Kidney epithelial cell (primary cell): ENCODE results near the gene C1GALT1. TPM values are rescaled to one million over a fixed set of nuclear protein-coding genes. Genes with fewer than 3 reads are reported as not detected.

Source experiments
- DNase-seq: peaks from one replicate; pipeline ENCODE4 v3.0.0-alpha.2; 2010; ENCODE audit warnings: low read depth
- H3K27me3 ChIP-seq: 2 replicates; pipeline ENCODE4 v1.6.0; 2011; ENCODE audit warnings: low read length; ENCODE audit not compliant: control insufficient read depth, insufficient read depth
- H3K36me3 ChIP-seq: 2 replicates; pipeline ENCODE4 v1.5.1; 2011; ENCODE audit warnings: low read length; ENCODE audit not compliant: control insufficient read depth, insufficient read depth
- H3K4me3 ChIP-seq: 2 replicates; pipeline ENCODE4 v1.5.1; 2011; ENCODE audit warnings: low read depth, mild to moderate bottlenecking, control low read depth, low read length
- total RNA-seq: library from RNA; depleted of rRNA; stranded (reverse); fragments of >200 nt; gene quantifications from 2 replicates; pipeline ENCODE4 v1.2.3, GENCODE V29; 2015
- TF ChIP-seq, protein P1 (sequence below): IDR thresholded peaks from 2 replicates; pipeline ENCODE4 v1.5.1; 2011; ENCODE audit warnings: mild to moderate bottlenecking, moderate library complexity, low read length, control low read depth, inconsistent platforms; ENCODE audit not compliant: insufficient read depth, poor library complexity, severe bottlenecking

The C1GALT1 gene
- total RNA-seq, 1 donor from 2014 or later: 102 TPM

DNA sequence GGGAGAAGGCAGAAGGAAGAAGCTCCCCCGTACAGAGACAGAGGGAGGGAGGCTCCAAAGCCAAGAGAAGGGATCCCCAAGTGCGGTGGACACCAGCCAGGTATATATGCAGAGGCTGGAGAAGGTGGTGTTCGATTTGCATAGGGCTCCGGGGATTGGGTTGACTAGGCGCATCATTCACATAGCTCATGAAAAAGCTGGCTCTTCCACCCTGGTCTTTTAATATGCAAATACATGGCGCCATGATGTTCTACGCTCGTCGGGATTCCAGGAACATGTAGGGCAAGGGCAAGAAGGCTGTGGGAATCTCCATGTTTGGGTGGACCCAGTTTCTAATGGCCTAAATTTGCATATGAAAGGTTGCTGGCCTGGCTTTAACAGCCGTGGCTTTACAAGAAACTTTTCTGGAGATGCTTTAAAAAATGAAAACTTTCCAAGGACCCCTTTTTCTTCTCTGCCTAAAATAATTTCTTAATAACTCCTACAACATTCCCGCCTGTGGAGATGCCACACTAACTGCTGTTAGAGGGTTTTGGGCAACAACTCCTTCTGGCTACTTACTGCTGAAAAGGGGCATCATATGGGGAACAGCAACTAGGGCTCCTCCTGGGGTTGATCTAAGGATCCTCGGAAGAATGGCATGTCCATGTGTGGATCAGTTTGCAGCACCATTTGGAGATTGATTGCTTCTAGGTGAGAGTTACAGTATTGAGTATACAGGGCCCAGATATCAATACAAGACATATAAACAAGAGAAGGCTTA lies 28.3 kb downstream of the C1GALT1 start:
- H3K4me3 ChIP-seq: no peak overlapping the region
- TF ChIP-seq, protein P1, sequence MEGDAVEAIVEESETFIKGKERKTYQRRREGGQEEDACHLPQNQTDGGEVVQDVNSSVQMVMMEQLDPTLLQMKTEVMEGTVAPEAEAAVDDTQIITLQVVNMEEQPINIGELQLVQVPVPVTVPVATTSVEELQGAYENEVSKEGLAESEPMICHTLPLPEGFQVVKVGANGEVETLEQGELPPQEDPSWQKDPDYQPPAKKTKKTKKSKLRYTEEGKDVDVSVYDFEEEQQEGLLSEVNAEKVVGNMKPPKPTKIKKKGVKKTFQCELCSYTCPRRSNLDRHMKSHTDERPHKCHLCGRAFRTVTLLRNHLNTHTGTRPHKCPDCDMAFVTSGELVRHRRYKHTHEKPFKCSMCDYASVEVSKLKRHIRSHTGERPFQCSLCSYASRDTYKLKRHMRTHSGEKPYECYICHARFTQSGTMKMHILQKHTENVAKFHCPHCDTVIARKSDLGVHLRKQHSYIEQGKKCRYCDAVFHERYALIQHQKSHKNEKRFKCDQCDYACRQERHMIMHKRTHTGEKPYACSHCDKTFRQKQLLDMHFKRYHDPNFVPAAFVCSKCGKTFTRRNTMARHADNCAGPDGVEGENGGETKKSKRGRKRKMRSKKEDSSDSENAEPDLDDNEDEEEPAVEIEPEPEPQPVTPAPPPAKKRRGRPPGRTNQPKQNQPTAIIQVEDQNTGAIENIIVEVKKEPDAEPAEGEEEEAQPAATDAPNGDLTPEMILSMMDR: no peak
- no peaks in the 10 kb centered on the region for H3K36me3 ChIP-seq
- no peak for DNase-seq
- no peaks in the 10 kb centered on the region for H3K27me3 ChIP-seq

DNA sequence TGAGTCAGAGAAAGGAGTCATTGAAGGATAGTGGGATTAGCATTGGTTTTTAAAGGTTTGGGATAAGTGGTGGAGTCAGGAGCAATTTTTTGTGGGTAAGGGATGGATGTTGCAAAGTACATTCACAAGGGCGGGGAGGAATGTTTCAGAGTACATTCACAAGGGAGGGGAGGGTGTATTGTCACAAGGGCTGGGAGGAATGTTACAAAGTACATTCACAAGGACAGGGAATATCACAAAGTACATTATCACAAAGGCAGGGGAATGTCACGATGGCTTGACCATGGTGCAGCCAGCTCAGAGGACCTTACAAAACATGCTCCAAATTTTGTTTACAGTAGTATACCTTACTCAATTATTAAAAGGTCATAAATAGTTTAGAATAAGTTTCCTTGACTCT lies 30.3 kb downstream of the C1GALT1 start:
- H3K36me3 ChIP-seq: no peaks in the 10 kb centered on the region
- H3K27me3 ChIP-seq: no peaks in the 10 kb centered on the region
- TF ChIP-seq, protein P1: no peak
- no peak for DNase-seq
- no peak overlapping the region for H3K4me3 ChIP-seq

DNA sequence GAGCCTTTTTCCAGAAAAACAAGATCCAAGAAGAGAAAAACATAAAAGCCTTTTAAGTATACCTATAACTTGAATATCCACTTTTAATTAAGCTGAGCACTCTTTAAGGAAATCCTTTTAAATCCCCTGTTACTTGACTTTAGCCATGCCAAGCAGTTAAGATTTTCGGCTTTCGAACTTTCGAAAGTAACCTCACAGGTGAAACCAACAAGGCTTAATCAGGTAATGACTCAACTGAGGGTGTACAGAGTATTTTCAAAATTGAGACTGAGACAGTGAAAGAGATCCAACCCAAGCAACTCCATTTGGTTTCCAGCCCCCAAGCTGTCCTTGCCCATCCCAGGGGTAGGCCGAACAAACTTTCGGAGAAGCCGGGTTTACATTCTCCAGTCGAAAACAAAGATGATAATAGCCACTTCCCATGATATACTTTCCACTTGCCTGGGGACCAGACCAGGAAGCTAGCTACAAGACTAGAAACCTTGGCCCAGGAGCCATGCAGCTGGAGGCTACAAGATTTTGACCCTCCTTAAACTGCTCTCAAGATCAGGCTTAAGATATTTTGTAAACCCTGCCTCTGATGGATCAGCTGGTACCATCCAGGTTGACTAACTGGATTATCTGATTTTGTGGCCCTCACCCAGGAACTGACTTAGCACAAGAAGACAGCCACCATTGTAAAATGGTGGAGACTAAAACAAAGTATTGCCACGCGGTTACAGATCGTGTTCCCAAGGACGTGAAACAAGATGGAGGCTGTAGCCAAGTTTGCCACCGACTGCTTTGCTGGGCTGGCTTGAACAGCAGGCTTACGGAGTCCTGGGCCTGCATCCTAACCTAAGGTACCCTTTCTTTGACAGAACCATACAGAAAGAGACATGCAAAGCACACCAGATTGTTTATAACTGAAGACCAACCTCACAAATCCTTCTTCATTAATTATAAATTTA lies 32.3 kb downstream of the C1GALT1 start:
- no peaks in the 10 kb centered on the region for H3K27me3 ChIP-seq
- no peak overlapping the region for H3K4me3 ChIP-seq
- H3K36me3 ChIP-seq: no peaks in the 10 kb centered on the region
- no peak for DNase-seq
- TF ChIP-seq, protein P1: no peak

DNA sequence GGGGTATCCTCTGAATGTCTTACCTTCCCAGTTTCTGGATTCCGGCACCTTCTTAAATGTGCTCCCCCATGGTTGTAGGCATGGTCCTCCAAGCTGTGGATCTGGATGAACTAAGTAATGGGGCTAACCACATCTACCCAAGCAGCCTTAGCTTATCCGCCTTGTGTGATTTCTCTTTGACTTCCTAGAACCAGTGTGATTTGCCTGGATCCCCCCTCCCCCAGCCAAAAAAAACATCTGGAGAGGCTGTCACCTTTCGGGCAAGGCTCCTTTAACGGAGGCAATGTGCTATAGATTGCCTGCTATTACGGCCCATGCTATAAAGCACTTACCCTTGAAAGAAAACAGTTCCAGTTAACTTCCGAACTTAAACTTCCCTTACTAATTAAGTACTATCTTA lies 33.9 kb downstream of the C1GALT1 start:
- H3K4me3 ChIP-seq: no peak overlapping the region
- H3K36me3 ChIP-seq: no peaks in the 10 kb centered on the region
- TF ChIP-seq, protein P1: no peak
- H3K27me3 ChIP-seq: no peaks in the 10 kb centered on the region
- no peak for DNase-seq

DNA sequence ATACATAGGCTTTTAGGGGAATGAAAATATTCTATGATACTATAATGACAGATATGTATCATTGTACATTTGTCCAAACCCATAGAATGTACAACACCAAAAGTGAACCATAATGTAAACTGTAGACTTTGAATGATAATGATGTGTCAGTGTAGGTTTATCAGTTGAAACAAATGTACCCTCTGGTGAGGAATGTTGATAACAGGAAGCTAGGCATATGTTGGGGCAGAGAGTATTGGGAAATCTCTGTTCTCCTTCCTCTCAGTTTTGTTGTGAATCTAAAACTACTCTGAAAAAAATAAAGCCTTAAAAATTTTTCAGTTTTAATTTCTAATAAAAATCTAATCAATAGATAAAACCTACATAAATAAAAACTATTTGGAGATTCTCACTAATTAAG lies 36.9 kb downstream of the C1GALT1 start:
- no peak for DNase-seq
- H3K27me3 ChIP-seq: no peaks in the 10 kb centered on the region
- H3K4me3 ChIP-seq: no peak overlapping the region
- no peaks in the 10 kb centered on the region for H3K36me3 ChIP-seq
- TF ChIP-seq, protein P1: no peak
